ENCODE data around the gene SLC45A3.

SLC45A3 gene

DNA sequence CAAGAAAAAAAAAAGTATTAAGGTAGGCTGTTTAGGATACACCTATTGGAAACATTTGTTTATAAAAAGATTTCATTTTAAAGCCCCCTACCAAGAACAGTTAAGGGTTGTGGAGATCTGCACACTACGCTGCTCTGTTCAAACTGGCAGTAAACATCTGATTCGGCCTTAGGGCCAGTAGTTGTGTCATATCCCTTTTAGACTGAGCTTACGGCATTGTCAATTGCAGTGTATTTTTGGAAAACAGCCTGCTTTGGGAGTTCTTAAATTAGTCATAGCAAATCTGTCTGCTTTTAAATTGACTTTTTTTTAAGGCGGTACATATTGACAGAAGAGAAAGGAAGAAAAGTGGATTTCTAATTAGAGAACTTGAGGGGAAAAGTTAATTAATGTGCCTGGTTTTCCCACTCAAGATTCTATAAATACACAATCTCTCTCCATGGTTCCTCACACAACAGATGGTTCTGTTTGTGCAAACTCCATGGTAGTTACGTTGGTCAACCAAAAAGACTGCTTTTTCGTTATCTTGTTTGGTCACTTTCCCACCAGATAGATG lies 46.8 kb downstream of the SLC45A3 start:
- DNase-seq (ENCODE audit: low read depth) = no peak

DNA sequence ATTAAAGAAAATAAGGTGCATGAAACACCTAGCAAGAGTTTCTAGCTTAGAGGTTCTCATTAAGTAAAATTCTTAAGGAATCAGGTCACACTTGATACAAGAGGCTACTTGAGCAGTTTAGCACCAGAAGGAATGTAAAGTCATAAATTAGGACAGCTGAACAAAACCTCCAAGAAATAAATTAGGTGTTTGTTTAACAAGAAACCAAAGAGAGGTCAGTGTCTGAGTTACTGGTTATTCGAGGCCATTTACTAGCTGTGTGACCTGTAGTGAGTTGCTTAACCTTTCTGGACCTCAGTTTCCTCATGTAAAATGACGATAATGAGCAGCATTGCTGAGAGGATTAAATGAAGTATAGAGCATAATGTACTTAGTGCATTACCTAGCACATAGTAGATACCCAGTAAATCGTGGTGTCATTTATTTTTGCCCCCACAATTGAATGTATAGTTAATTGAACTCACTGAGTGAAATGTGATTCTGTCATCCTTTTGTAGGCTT lies 47.6 kb downstream of the SLC45A3 start:
- DNase-seq (ENCODE audit: low read depth) = no peak

DNA sequence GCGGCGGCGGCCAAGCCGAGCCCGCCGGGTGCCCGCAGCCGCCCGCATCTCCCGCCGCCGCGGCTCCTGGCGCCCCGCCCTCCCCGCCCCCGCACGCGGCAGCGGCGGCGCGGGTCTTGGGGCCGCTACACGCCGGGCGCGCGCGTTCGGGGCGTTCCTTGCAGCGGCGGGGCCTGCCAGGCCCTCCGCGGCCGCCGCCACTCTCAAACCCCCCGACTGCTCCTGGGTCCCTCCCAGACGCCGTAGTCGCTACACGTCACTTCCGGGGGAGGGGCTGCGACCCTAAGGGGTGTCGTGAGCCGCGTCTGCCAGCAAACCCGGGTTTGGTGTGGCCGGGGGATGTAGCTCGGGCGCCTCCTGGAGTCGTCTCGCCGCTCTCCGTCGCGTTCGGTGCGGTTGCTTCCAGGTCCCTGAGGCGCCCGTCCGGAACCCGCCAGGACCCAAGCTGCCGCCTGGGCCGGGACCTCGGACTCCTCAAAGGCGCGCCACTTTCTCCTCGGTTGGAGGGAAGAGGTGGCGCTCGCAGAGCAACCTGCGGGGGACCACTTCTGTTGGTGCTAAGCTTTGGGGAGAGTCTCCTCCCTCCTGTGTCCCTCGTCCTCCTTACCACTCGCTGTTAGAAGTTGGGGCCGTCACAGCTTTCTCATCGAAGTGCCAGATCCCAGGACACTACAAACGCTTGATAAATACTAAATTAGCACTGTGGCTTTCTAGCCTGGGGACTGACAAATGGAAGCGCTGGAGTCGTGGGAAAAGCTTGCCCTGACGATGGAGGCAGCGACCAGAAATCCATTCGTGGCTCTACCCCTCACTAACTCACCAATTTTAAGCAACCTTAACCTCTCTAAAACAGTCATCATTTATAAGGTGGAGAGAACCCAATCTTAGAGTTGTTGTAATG lies 48.3 kb downstream of the SLC45A3 start, which contains the start of gene ELK4:
ELK4 (minus strand) TSS at position 244 of the 901 bp plus-strand sequence. CDS start 8,129 bp downstream, outside the sequence.
- DNase-seq (ENCODE audit: low read depth) = peak; percentile 99

DNA sequence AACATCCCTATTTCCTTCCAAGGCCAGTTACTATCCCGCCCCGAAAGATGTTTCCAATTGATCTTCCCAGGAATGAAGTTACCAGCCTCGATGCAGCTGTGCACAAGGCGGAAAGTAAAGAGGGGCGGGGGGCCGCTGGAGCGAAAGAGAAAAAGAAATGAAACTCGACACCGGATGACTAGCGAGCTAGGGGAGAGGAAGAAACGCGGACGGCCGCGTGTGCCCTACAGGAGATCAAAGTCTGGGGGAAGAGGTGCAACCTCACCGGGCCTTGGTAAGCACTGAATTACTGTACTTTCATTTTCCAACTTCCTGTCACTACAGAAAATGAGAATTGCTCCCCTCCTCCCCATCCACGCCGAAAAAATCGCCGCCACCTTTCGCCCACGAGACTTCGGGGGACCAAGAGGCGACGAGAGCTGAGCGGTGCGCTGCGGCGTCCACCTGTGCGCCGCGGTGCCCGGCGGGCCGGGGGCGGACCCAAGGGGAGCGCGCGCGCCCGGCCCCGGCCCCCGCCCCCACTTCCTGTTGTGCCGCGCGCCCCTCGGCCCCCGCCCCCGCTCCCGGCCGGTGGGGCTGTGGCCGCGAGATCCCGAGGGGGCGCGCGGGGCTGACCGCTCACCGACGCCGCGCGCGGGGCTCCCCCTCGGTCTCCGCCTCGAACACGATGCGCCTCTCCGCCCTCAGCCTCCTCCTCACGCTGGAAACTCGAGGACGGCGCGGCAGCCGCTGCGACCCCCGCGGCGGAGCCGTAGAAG lies 49.1 kb downstream of the SLC45A3 start:
- peak; percentile 59 for DNase-seq (ENCODE audit: low read depth)

DNA sequence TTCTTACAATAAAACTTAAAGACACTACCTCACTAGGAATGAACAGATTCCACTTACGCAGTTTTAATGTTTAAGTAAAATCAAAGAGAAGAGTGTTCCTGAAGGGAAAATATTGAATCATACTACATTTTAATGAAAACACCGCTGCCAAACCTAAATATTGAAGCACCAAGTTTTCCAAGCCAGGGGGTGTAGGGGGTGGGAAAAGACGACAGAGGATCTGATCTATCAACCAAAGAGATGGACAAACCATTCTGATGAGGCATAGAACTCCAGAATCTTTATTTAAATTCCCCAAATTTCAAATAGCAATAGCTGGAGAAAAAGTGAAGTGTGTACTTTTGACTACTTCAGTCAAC lies 49.7 kb downstream of the SLC45A3 start:
- no peak for DNase-seq (ENCODE audit: low read depth)

DNA sequence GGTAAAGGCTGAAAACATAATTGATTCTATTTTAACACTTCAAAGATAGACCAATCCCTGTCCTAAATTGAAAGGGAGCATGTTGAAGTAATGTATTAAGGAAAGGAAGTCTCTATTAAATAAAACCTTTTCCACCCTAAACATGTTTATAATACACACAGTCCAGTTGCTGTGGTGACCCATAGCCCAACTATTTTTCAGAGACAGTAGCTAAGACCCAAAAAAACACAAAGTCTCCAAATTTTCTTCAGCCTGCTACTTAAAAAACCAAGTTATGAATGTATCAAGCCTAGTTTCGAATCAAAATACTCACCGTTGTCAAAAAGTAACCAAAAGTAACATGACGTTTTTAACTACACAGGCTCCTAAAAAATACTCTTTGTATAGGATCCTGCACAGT lies 50.1 kb downstream of the SLC45A3 start:
- DNase-seq (ENCODE audit: low read depth) = no peak

DNA sequence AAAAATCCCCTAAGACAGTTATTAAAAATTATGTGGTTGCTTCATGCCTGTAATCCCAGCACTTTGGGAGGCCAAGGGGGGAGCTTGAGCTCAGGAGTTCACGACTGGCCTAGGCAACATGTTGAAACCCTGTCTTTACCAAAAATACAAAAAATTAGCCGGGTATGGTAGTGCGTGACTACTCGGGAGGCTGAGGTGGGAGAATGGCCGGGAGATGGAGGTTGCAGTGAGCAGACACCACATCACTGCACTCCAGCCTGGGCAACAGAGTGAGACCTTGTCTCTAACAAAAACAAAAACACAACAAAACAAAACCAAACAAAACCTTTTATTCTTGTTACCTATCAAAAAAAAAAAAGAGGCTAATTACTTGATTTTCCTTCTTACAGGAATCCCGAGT lies 50.6 kb downstream of the SLC45A3 start:
- no peak for DNase-seq (ENCODE audit: low read depth)

DNA sequence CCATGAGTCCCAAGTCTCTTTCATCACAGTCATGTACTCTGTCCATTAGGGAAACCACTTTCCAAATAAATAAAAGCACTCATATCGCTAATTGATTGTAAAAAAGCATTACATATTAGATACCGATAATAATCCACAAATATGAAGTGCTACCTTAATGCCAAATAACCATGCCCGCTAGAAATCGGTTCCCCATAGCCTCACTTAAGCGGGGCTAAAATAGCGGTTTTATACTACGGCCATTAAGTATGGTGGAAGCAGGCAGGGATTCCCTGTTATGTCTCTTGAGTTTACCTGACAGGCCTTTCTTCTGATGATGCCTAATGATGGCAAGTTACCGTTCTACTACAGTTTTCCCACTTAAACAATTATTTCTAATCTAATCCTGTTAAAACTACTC lies 52.4 kb downstream of the SLC45A3 start:
- DNase-seq (ENCODE audit: low read depth) = no peak

DNA sequence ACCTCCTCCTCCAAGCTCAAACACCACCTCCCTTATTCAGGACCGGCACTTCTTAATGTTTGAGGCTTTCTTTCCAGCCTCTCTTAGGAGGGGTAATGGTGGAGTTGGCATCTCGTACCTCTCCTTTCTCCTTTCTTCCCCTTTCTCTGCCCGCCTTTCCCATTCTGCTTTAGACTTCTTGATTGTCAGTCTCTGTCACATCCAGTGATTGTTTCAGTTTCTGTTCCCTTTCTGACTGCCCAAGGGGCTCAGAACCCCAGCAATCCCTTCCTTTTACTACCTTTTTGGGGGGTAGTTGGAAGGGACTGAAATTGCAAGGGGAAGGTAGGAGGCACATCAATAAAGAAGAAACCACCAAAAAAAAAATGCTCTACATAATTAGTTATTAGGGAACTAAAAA lies 54.1 kb downstream of the SLC45A3 start:
- no peak for DNase-seq (ENCODE audit: low read depth)

DNA sequence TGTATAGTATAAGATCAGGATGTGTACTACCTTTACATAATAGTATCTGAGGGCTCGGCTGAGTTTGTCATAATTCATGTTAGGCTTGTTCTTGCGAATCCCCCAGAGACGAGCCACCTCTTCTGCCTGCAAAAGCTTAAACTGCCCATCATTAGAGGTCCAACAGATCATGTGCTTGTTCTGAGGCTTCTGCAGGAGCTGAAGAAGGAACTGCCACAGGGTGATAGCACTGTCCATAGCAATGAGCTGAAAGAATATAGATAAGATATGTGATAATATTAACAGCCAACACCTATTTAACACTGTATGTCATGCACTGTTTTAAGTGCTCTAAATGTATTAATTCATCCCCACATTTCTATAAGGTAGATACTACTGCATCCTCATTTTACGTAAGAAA lies 56.7 kb downstream of the SLC45A3 start:
- DNase-seq (ENCODE audit: low read depth) = no peak

DNA sequence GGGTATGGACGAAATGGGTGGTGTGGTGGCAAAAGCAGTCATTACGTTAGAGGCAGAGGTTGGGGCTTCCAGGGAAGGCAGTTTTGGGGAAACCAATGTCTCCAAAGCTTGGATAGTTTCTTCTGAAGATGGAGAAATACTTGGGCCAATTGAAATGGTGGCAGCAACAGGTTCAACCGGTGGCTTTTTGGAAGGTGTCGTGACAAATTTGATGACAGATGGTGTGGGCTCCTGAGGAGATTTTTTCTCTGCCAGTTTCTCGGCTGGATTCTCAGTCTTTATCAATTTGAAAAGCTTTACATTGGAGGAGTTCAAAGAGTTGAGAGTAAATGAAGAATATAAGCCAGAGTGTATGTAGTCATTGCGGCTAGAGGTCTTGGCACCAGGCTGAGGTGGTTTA lies 60.0 kb downstream of the SLC45A3 start:
- DNase-seq (ENCODE audit: low read depth) = no peak

DNA sequence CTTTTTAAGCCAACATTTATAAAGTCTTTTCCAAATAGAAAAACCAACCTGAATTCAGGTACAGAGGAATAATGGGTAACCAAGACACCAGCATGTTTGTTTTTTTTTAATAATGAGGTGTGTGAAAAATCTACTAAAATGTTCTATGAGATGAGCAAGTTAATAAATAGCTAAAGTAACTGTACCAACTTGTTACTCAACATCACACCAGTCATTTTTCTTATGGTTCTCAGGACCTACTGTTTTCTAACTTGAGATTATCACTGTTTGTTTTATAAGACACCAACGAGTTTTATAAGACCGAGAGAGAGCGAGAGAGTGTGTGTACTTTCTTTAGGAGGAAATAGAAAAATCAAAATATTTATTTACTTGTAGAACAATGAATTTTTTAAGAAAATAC lies 60.9 kb downstream of the SLC45A3 start:
- DNase-seq (ENCODE audit: low read depth) = no peak

DNA sequence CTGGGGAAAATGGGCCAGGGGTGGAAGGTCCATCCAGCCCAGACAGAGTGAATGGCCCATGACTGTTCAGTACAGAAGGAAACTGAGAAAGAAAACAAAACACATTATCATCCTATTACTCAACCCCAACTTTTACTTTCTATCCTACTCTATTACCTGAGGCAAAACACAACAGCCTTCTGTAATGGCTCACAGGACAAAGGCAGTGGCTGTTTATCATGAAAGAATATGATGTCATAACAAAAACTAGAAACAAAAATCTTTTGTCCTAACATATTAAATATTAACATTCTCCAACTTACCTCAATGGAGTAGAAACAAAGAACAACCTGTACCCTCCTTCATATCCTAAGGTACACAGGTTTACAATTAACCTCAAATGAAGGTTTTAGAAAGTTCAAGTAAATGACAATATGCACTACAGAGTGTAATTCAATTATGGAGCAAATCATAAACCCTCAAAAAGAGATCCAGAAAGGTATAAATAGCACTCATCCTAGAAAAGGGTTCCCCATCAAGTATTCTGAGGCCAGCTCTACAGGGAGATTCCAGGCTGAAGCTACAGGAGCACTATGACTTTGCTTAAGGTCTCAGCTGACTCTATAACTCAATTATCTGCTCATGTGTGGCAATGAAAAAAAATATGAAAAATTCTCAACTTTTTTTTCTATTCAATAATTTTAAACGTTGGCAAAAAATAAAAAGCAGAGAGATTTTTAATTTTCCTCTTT lies 63.6 kb downstream of the SLC45A3 start:
- DNase-seq (ENCODE audit: low read depth) = no peak

DNA sequence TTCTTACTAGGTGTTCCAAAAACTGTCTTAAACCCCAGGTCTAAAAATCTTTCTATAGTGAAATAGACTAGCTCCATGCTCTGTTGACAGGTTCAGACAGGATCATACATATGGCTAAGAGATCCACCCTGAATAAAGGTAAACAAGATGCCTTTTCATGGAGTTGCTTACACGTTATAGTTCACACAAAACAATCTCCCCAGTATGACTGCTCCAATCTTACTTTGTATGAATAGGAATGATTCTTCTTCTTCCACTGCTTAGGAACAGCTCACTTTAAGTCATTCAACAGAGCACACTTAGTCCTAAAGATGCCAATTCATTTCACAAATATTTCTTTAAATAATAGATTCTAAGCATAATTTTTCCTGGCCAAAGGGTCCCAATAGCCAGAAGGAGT lies 64.5 kb downstream of the SLC45A3 start:
- DNase-seq (ENCODE audit: low read depth) = no peak

DNA sequence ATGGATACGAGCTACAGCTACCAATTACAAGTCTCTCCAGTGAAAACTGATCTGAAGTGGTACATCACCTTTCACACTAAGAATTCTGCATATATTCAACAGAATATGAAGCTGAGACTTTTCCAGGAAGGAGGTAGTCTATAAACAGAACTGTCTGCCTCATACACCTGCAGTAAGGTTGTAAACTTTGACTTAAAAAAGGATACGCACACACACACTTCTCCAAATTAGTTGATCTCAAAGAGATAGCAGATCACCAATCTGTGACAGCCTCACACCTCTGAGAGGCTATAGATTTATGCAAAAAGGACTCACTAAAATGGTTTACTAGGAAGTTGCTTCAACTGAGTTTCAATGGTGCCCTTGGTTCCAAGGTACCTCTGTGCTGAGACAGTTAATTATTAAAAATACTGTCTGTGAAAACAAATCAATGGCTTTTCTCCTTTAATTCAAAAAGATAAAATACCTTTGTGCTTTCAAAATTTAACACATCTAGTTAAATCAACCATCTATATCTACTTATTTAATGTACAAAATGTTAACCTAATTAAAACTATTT lies 66.4 kb downstream of the SLC45A3 start:
- DNase-seq (ENCODE audit: low read depth) = no peak

DNA sequence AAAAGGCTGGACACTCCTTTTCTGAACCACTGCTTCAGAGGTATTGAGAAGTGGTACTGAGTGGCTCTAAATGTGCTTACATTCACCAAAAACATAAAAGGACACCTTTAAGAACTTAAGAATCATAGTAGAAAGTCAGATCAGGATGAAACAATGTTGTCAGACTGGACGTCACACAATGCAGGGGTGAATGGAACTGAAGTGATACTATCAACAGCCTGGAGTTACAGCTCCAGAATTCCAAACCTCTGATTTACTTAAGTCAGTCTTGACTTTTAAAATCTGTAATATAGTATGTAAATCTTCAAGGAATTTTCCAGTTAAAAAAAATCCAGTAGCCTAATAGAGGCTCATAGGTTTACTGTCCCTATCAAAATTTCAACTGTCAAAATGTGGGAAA lies 67.8 kb downstream of the SLC45A3 start:
- DNase-seq (ENCODE audit: low read depth) = no peak

DNA sequence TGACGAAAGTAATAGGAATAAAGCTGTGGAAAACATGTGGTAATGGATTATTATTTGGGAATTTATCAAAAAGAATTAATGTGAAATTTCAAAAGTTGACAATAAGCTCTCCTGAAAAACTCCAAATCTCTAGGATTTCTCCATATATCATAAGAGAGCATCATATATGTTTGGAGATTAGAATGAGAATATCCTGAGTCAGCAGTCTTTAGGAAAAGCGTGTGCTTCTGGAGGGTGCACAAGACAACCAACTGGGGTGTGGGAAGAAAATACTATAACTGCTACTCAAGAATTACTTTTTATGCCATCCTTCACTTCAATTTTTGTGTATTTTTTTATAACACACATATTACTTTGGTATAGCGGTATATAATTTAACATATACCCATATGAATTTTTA lies 68.2 kb downstream of the SLC45A3 start:
- no peak for DNase-seq (ENCODE audit: low read depth)

DNA sequence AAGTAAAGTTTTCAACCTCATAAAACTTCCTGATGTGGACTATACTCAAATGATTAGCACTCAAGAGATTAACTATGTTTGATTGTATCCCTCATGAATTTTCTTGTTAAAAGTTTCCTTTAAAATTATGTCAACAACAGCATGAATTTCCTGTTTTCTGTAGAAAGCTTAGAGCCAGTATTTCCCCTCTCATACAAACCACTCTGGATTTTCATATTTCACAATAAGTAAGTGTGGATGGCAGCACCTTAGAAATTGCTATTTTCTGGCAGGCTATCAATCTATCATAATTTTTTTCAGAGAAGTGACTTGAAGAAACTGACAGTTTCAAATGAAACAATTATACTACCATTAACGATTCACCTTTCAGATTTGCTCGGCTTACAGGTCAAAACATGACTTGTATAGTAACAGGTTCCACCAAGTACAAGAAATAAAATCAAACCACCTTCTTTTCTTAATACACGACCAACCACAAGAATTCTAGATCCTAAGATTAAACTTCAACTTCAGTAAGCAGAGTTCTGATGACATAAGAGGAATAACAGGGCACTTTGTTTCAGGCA lies 69.3 kb downstream of the SLC45A3 start:
- no peak for DNase-seq (ENCODE audit: low read depth)

DNA sequence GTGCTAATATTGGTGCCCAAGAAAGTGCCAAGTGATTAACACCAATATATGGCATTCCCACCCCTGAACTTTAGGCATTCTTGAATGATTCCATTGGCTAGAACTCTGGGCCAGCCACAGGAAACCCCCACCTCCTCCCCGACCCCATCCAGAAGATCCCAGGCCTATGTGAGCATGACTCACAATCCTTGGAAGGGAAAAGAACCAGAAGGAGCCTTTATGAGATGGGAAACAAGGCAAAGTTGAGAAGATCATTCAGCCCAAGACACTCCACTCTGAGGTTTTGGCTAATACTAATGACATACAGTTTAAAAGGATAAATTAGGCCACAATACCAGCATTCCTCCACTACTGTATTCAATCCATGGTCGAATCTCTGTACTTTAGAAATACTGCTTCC lies 70.3 kb downstream of the SLC45A3 start:
- no peak for DNase-seq (ENCODE audit: low read depth)
